K562 (cell line): ENCODE measurements around the gene PRMT3. TPM values are rescaled to one million over a fixed set of nuclear protein-coding genes. Genes with fewer than 3 reads are reported as not detected.

Experiments
- ADNP ChIP-seq: fragments of 200-800 bp; sonication (Bioruptor generic); IDR thresholded peaks from 2 replicates; pipeline ENCODE4 v1.6.1; 2016; ENCODE audit warnings: missing genetic modification characterization, missing compliant biosample characterization
- C11orf30 ChIP-seq: fragments of 450-650 bp; IDR thresholded peaks from 2 replicates; pipeline ENCODE4 v1.6.1; 2016; ENCODE audit warnings: low read depth, mild to moderate bottlenecking
- CXXC5 ChIP-seq: fragments of 250-450 bp; sonication (Bioruptor Pico); IDR thresholded peaks from 2 replicates; pipeline ENCODE4 v1.8.0; 2022; ENCODE audit warnings: inconsistent platforms, mild to moderate bottlenecking, moderate library complexity
- EHMT2 ChIP-seq: fragments of 450-650 bp; IDR thresholded peaks from 2 replicates; pipeline ENCODE4 v1.6.1; 2018; ENCODE audit warnings: antibody characterized with exemption
- GATAD2A ChIP-seq: fragments of 450-650 bp; IDR thresholded peaks from 2 replicates; pipeline ENCODE4 v1.6.1; 2017
- HMG20A ChIP-seq: fragments of 450-650 bp; formaldehyde crosslinking; conservative IDR thresholded peaks from 2 replicates; pipeline ENCODE4 v1.4.0; 2020; ENCODE audit warnings: mild to moderate bottlenecking, mixed read lengths
- MAFG ChIP-seq: fragments of 450-650 bp; conservative IDR thresholded peaks from 2 replicates; pipeline ENCODE4 v1.6.1; 2016; ENCODE audit warnings: missing genetic modification characterization, missing compliant biosample characterization
- MEF2A ChIP-seq: IDR thresholded peaks from 2 replicates; pipeline ENCODE4 v1.6.1; 2011; ENCODE audit warnings: low read depth, mild to moderate bottlenecking, low read length, moderate library complexity; ENCODE audit not compliant: control insufficient read depth
- MTA3 ChIP-seq: fragments of 450-650 bp; formaldehyde crosslinking; IDR thresholded peaks from 2 replicates; pipeline ENCODE4 v1.6.1; 2017; ENCODE audit warnings: mild to moderate bottlenecking, borderline replicate concordance
- NBN ChIP-seq: fragments of 450-650 bp; IDR thresholded peaks from 2 replicates; pipeline ENCODE4 v1.6.1; 2016; ENCODE audit warnings: low read depth, mild to moderate bottlenecking
- NFE2 ChIP-seq: IDR thresholded peaks from 2 replicates; pipeline ENCODE4 v1.6.1; 2014; ENCODE audit warnings: antibody characterized with exemption, low read depth
- NR2C1 ChIP-seq, 2 experiments: fragments of 450-650 bp; IDR thresholded peaks; 2 replicates each; pipeline ENCODE4 v1.6.1; 2017; ENCODE audit warnings: mild to moderate bottlenecking in 2 of 2, antibody characterized with exemption in 1 of 2, inconsistent platforms in 1 of 2, missing compliant biosample characterization in 1 of 2, missing genetic modification characterization in 1 of 2
- NR4A1 ChIP-seq, 2 experiments: fragments of 250-450 bp in 1 of 2; fragments of 450-650 bp in 1 of 2; sonication (Bioruptor Pico) in 1 of 2; IDR thresholded peaks; 2 replicates each; pipeline versions ENCODE4 v1.4.0 to v1.6.1; 2016 to 2020; ENCODE audit warnings: mild to moderate bottlenecking in 2 of 2, missing compliant biosample characterization in 1 of 2, missing genetic modification characterization in 1 of 2, moderate library complexity in 1 of 2
- POLR3G ChIP-seq: IDR thresholded peaks from 2 replicates; pipeline ENCODE4 v1.6.1; 2011; ENCODE audit not compliant: insufficient read length, insufficient replicate concordance; ENCODE audit errors: extremely low read depth
- RB1 ChIP-seq: fragments of 450-650 bp; IDR thresholded peaks from 2 replicates; pipeline ENCODE4 v1.6.1; 2017; ENCODE audit warnings: low read depth, mild to moderate bottlenecking
- RBM25 ChIP-seq: fragments of 200-400 bp; formaldehyde crosslinking; IDR thresholded peaks from 2 replicates; pipeline ENCODE4 v1.6.1; 2018; ENCODE audit warnings: low read length, low read depth, moderate library complexity; ENCODE audit not compliant: severe bottlenecking
- THRAP3 ChIP-seq: fragments of 450-650 bp; IDR thresholded peaks from 2 replicates; pipeline ENCODE4 v1.6.1; 2016; ENCODE audit warnings: mild to moderate bottlenecking, inconsistent platforms, borderline replicate concordance
- ZBTB2 ChIP-seq: fragments of 450-650 bp; IDR thresholded peaks from 2 replicates; pipeline ENCODE4 v1.6.1; 2016; ENCODE audit warnings: antibody characterized with exemption
- ZNF175 ChIP-seq: fragments of 200-800 bp; sonication (Bioruptor generic); IDR thresholded peaks from 2 replicates; pipeline ENCODE4 v1.6.1; 2016; ENCODE audit warnings: low read depth, mild to moderate bottlenecking, missing genetic modification characterization, missing compliant biosample characterization
- ZNF224 ChIP-seq: sonication (generic); formaldehyde crosslinking; IDR thresholded peaks from 2 replicates; pipeline ENCODE4 v1.8.0; 2022; ENCODE audit warnings: mild to moderate bottlenecking, missing genetic modification reagents
- ZNF354B ChIP-seq: fragments of 250-450 bp; sonication (Bioruptor Pico); IDR thresholded peaks from 2 replicates; pipeline ENCODE4 v1.4.0; 2020
- ZNF444 ChIP-seq: fragments of 250-450 bp; sonication (Bioruptor Pico); IDR thresholded peaks from 2 replicates; pipeline ENCODE4 v1.4.0; 2020; ENCODE audit warnings: mild to moderate bottlenecking, moderate library complexity
- ZNF512 ChIP-seq: IDR thresholded peaks from 2 replicates; pipeline ENCODE4 v1.6.1; 2016; ENCODE audit warnings: missing genetic modification characterization, missing compliant biosample characterization
- ZNF551 ChIP-seq: fragments of 250-450 bp; sonication (Bioruptor Pico); IDR thresholded peaks from 2 replicates; pipeline ENCODE4 v1.5.0; 2021; ENCODE audit warnings: mild to moderate bottlenecking, moderate library complexity
- ZNF699 ChIP-seq: fragments of 250-450 bp; sonication (Bioruptor Pico); IDR thresholded peaks from 2 replicates; pipeline ENCODE4 v1.8.0; 2021; ENCODE audit warnings: mild to moderate bottlenecking, moderate library complexity; ENCODE audit not compliant: insufficient replicate concordance
- polyA plus RNA-seq, 8 experiments: library from polyadenylated mRNA; depleted of rRNA in 4 of 8; stranded (reverse) in 5 of 8; unstranded in 3 of 8; fragments of >200 nt; fragmentation: Nextera tagmentation in 2 of 8; fragmentation: Illumina TruSeq in 1 of 8; extraction: Ambion mirVana in 2 of 8; extraction: Trizol in 1 of 8; gene quantifications; 2 replicates each; pipeline versions ENCODE4 v1.2.1 to v1.2.3, GENCODE V29; 2011 to 2014; ENCODE audit warnings: inconsistent platforms in 1 of 8, missing spikeins in 1 of 8
- total RNA-seq, 7 experiments: library from RNA; depleted of rRNA in 6 of 7; stranded (reverse); fragments of >200 nt in 6 of 7; fragmentation: Illumina TruSeq in 2 of 7; extraction: Trizol in 2 of 7; gene quantifications; 2 replicates each; pipeline versions ENCODE4 v1.2.1 to v1.2.3, GENCODE V29; 2011 to 2021; ENCODE audit warnings: low replicate concordance in 1 of 7
- TF ChIP-seq, protein P1 (sequence below): sonication (generic); IDR thresholded peaks from 2 replicates; pipeline ENCODE4 v1.6.1; 2016

Gene PRMT3
- total and polyA plus RNA-seq, 9 of the 15 experiments (the other 6 are each of a cell fraction or from before 2014, with no cell fraction given) = 24.0 to 62.1 (median 44.7) TPM

DNA sequence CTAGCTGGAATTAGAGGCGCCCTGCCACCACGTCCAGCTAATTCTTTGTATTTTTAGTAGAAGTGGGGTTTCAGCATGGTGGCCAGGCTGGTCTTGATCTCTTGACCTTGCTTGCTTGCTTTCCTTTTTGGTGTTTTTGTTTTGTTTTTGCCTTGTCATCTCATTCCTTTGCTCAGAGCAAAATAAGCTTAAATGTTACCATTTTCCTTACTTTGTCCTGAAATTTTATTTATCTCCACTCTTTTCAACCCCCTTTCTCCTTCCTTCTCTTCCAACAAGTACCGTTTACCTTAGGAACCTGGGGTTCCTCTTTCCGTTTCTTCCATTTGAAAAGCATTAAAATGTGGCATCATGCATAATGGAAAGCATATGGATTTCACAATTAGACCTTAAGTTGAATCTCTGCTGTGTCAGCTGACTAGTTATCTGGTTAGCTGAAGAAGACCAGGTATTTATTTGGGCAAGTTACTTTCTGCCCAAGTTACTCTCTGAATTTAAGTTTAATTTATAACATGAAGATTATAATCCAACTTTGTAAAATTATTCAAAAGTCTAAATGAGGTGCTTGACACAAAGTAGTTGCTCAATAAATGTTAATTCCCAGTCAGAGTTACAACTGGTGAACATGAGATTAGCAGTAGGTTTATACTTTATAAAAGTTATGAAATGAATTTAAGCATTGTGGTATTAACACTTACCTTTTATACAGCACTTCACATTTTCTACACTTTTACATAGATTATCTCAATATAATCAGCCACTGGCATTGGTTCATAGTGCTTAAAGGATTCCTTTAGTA lies 69.7 kb downstream of the PRMT3 start (continued):
- no peak for TF ChIP-seq MTA3
- TF ChIP-seq C11orf30 = peak; percentile 86
- no peak for TF ChIP-seq NR2C1 (IDR thresholded peaks at IDR 0.05)
- TF ChIP-seq NR2C1 (tag; IDR thresholded peaks at IDR 0.05) = no peak
- TF ChIP-seq, protein P1, sequence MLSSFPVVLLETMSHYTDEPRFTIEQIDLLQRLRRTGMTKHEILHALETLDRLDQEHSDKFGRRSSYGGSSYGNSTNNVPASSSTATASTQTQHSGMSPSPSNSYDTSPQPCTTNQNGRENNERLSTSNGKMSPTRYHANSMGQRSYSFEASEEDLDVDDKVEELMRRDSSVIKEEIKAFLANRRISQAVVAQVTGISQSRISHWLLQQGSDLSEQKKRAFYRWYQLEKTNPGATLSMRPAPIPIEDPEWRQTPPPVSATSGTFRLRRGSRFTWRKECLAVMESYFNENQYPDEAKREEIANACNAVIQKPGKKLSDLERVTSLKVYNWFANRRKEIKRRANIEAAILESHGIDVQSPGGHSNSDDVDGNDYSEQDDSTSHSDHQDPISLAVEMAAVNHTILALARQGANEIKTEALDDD = peak; percentile 91
- TF ChIP-seq RBM25 = peak; percentile 83
- 0 out of 2 replicates have a peak, but pooled peaks have one; percentile 18 for TF ChIP-seq ZNF512 (tag)
- TF ChIP-seq ZNF444 (CRISPR knock-in tag) = no peak
- no peak for TF ChIP-seq ZNF354B (CRISPR knock-in tag)
- 0 out of 2 replicates have a peak, but pooled peaks have one; percentile 21 for TF ChIP-seq ADNP (tag)
- TF ChIP-seq MAFG = peak; percentile 69
- TF ChIP-seq NR4A1 (CRISPR knock-in tag; IDR thresholded peaks at IDR 0.05) = no peak
- no peak for TF ChIP-seq NR4A1 (tag; IDR thresholded peaks at IDR 0.05)
- no peak for TF ChIP-seq ZNF175 (CRISPR knock-in tag)
- TF ChIP-seq NFE2 = peak; percentile 62
- TF ChIP-seq RB1 = no peak
- 0 out of 2 replicates have a peak, but pooled peaks have one; percentile 30 for TF ChIP-seq GATAD2A
- TF ChIP-seq CXXC5 (CRISPR knock-in tag) = 0 out of 2 replicates have a peak, but pooled peaks have one; percentile 16
- no peak for TF ChIP-seq HMG20A (CRISPR knock-in tag)
- TF ChIP-seq ZNF699 = no peak
- TF ChIP-seq NBN = peak; percentile 60; the same call in 1 of the 2 replicates
- TF ChIP-seq ZNF224 (CRISPR knock-in tag) = no peak
- 0 out of 2 replicates have a peak, but pooled peaks have one; percentile 38 for TF ChIP-seq ZBTB2
- TF ChIP-seq ZNF551 (CRISPR knock-in tag) = no peak
- TF ChIP-seq THRAP3 = no peak
- no peak for TF ChIP-seq MEF2A
- peak; percentile 46; the same call in 1 of the 2 replicates for TF ChIP-seq EHMT2
- TF ChIP-seq POLR3G = no peak
